Measurements from ENCODE around the gene NKX2-1.

NKX2-1 gene

GRCh38 chr14:36515896-36516718 lies 3.9 kb downstream of the NKX2-1 start:
- Histone ChIP-seq H3K9me3 (ENCODE audit: insufficient read depth, low read depth, low read length) (no peaks in the 10 kb centered on the region), H3K79me2 (ENCODE audit: insufficient read depth, low read length) (no peaks in the 10 kb centered on the region), H3K4me3 (ENCODE audit: low read length, poor library complexity, severe bottlenecking) (no peak overlapping the region), H4K20me1 (ENCODE audit: insufficient read depth, low read length, poor library complexity, severe bottlenecking) (no peaks in the 10 kb centered on the region), H3K9ac (ENCODE audit: low read depth, low read length, poor library complexity, severe bottlenecking) (no peak overlapping the region), H3K27me3 (ENCODE audit: insufficient read depth, low read length, poor library complexity, severe bottlenecking) (no peaks in the 10 kb centered on the region), H3F3A (ENCODE audit: low read depth) (no peaks in the 10 kb centered on the region), H3K9me2 (replicated peaks; ENCODE audit: low read depth, low read length) (no peaks in the 10 kb centered on the region), H3K4me2 (ENCODE audit: low read depth, low read length, poor library complexity, severe bottlenecking) (no peak overlapping the region), H3K4me1 (ENCODE audit: insufficient read depth, low read length, poor library complexity, severe bottlenecking) (no peaks in the 10 kb centered on the region), H2AFZ (ENCODE audit: low read length) (0 out of 2 replicates have a peak overlapping the region, but pooled peaks have one; percentile 51), H3K36me3 (ENCODE audit: insufficient read depth, low read length) (no peaks in the 10 kb centered on the region)
- TF ChIP-seq CTCF (conservative IDR thresholded peaks at IDR 0.05; ENCODE audit: low read length), result no peak
- TF ChIP-seq EZH2phosphoT487 (IDR thresholded peaks at IDR 0.05; ENCODE audit: borderline replicate concordance), result no peak

- Histone ChIP-seq H3K27me3 (ENCODE audit: insufficient read depth, low read length, poor library complexity, severe bottlenecking) (no peaks in the 10 kb centered on the region), H3K4me3 (ENCODE audit: low read length, poor library complexity, severe bottlenecking) (no peak overlapping the region), H3K79me2 (ENCODE audit: insufficient read depth, low read length) (no peaks in the 10 kb centered on the region), H3K9ac (ENCODE audit: low read depth, low read length, poor library complexity, severe bottlenecking) (no peak overlapping the region), H3K36me3 (ENCODE audit: insufficient read depth, low read length) (no peaks in the 10 kb centered on the region), H3F3A (ENCODE audit: low read depth) (no peaks in the 10 kb centered on the region), H3K4me1 (ENCODE audit: insufficient read depth, low read length, poor library complexity, severe bottlenecking) (peaks cover 7% of the 10 kb centered on the region), H4K20me1 (ENCODE audit: insufficient read depth, low read length, poor library complexity, severe bottlenecking) (no peaks in the 10 kb centered on the region), H3K9me3 (ENCODE audit: insufficient read depth, low read depth, low read length) (no peaks in the 10 kb centered on the region), H3K9me2 (replicated peaks; ENCODE audit: low read depth, low read length) (no peaks in the 10 kb centered on the region), H3K4me2 (ENCODE audit: low read depth, low read length, poor library complexity, severe bottlenecking) (no peak overlapping the region), H2AFZ (ENCODE audit: low read length) (no peak overlapping the region)
- TF ChIP-seq EZH2phosphoT487 (IDR thresholded peaks at IDR 0.05; ENCODE audit: borderline replicate concordance) (no peak), CTCF (conservative IDR thresholded peaks at IDR 0.05; ENCODE audit: low read length) (no peak)
Observed at GRCh38 chr14:36515105-36515593, 4.9 kb downstream of the NKX2-1 start.

DNA sequence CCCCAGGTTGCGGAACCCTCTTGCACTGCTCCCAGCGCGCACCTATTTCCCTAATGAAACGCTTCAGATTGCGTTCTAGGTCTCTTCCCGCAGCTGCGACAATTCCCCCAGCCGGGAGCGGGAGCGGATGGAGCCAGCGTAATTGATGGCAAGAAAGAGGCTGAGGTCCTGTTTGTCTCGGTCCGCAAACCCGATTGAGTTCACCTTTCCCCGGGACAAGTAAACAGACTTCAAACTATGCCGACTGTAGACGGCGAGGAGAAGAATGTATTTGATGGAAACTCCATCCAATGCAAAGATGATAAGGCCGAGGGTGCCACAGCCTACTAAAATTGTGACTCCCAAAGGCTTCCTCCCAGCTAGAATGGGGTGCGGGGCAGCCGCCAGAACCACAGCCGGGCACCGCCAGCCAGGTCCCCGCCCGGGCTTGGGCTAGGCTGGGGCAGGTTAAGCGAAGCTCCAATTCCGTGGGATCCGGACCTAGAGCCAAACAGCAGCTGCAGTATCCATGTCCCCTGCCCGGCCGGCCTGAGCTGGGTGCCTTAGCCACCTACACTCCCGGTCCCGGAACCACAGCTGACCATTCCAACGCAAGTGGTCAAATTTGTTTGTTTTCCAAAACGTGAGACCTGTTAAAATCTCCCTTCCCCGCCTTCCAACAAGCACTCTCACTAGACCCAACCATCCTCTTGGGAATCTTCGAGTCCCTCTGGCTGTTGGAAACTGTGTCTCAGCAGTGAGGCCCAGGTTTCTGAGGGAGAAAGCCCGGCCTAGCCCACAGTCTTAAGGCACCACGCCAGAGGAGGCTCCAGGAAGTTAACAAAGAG lies 5.5 kb downstream of the NKX2-1 start:
- H3K4me1 ChIP-seq (ENCODE audit: insufficient read depth, low read length, poor library complexity, severe bottlenecking), result peaks cover 11% of the 10 kb centered on the region
- H3K9ac ChIP-seq (ENCODE audit: low read depth, low read length, poor library complexity, severe bottlenecking), result no peak overlapping the region
- H3K79me2 ChIP-seq (ENCODE audit: insufficient read depth, low read length), result no peaks in the 10 kb centered on the region
- H3F3A ChIP-seq (ENCODE audit: low read depth), result no peaks in the 10 kb centered on the region
- no peak overlapping the region for H3K4me2 ChIP-seq (ENCODE audit: low read depth, low read length, poor library complexity, severe bottlenecking)
- H3K4me3 ChIP-seq (ENCODE audit: low read length, poor library complexity, severe bottlenecking), result no peak overlapping the region
- H4K20me1 ChIP-seq (ENCODE audit: insufficient read depth, low read length, poor library complexity, severe bottlenecking), result no peaks in the 10 kb centered on the region
- no peaks in the 10 kb centered on the region for H3K27me3 ChIP-seq (ENCODE audit: insufficient read depth, low read length, poor library complexity, severe bottlenecking)
- H3K9me3 ChIP-seq (ENCODE audit: insufficient read depth, low read depth, low read length), result no peaks in the 10 kb centered on the region
- no peaks in the 10 kb centered on the region for H3K9me2 ChIP-seq (replicated peaks; ENCODE audit: low read depth, low read length)
- H3K36me3 ChIP-seq (ENCODE audit: insufficient read depth, low read length), result no peaks in the 10 kb centered on the region
- H2AFZ ChIP-seq (ENCODE audit: low read length), result no peak overlapping the region
- TF ChIP-seq CTCF (conservative IDR thresholded peaks at IDR 0.05; ENCODE audit: low read length) (no peak), EZH2phosphoT487 (IDR thresholded peaks at IDR 0.05; ENCODE audit: borderline replicate concordance) (no peak)

Data from Loucy (cell line).